Nephron (organoid): ENCODE results near the gene SLC24A4.

Experiments
- H3K27ac Mint-ChIP-seq, 3 experiments: 2 replicates each; pipeline ENCODE4 v1.8.0; 2020; ENCODE audit warnings: mixed read lengths in 3 of 3, mild to moderate bottlenecking in 2 of 3, moderate library complexity in 1 of 3
- H3K27me3 Mint-ChIP-seq: 2 replicates; pipeline ENCODE4 v1.8.0; 2021; ENCODE audit warnings: low read depth, mild to moderate bottlenecking, moderate library complexity, mixed read lengths
- H3K36me3 Mint-ChIP-seq: 2 replicates; pipeline ENCODE4 v1.8.0; 2020; ENCODE audit warnings: low read depth, mixed read lengths
- H3K4me1 Mint-ChIP-seq: 2 replicates; pipeline ENCODE4 v1.8.0; 2020; ENCODE audit warnings: mixed read lengths
- H3K4me3 Mint-ChIP-seq, 3 experiments: 2 replicates each; pipeline ENCODE4 v1.8.0; 2020; ENCODE audit warnings: mild to moderate bottlenecking in 3 of 3, mixed read lengths in 3 of 3, moderate library complexity in 2 of 3
- H3K9me3 Mint-ChIP-seq: 2 replicates; pipeline ENCODE4 v1.8.0; 2020; ENCODE audit warnings: mixed read lengths
- CTCF ChIP-seq, 3 experiments: fragments of 200-600 bp; sonication (generic); IDR thresholded peaks; one replicate each; pipeline ENCODE4 v1.5.0; 2021; ENCODE audit warnings: antibody characterized with exemption in 3 of 3; ENCODE audit not compliant: unreplicated experiment in 3 of 3

Gene SLC24A4

GRCh38 chr14:92462568-92462967 lies 139.6 kb downstream of the SLC24A4 start:
- no peaks in the 10 kb centered on the region for H3K36me3 Mint-ChIP-seq
- H3K4me3 Mint-ChIP-seq: no peak overlapping the region
- H3K27me3 Mint-ChIP-seq: peaks cover 27% of the 10 kb centered on the region

DNA sequence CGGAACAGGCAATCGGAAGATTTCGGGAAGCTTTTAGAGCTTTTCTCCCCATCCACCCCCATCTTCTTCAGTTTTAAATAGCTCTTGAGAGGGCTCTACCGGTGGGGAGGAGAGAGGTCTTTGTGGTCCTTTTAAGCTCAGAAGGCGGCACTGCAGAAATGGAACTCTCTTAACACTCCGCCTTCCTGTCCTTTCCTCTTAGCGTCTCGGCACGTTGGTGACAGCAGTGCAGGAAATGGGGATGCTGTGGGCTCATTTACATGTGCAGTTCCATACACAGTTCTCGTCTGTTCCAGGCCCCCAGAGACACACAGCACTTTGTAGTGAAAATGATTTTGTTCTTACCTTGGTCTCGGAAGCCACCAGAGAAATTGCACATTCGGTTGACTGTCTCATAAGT lies 140.2 kb downstream of the SLC24A4 start:
- Mint-ChIP-seq H3K4me1 (no peaks in the 10 kb centered on the region), H3K27ac (no peak overlapping the region), H3K27me3 (peaks cover 26% of the 10 kb centered on the region), H3K4me3 (no peak overlapping the region), H3K9me3 (peaks cover 5% of the 10 kb centered on the region), H3K36me3 (no peaks in the 10 kb centered on the region)
- no peak for TF ChIP-seq CTCF (IDR thresholded peaks at IDR 0.05; ENCODE audit: unreplicated experiment in 3 of 3)

More at GRCh38 chr14:92462568-92462967, 139.6 kb downstream of the SLC24A4 start:
- peaks cover 5% of the 10 kb centered on the region for H3K9me3 Mint-ChIP-seq
- TF ChIP-seq CTCF (IDR thresholded peaks at IDR 0.05; ENCODE audit: unreplicated experiment in 3 of 3): no peak
- H3K27ac Mint-ChIP-seq: no peak overlapping the region
- no peaks in the 10 kb centered on the region for H3K4me1 Mint-ChIP-seq

GRCh38 chr14:92464156-92464555 lies 141.2 kb downstream of the SLC24A4 start:
- H3K4me1 Mint-ChIP-seq: no peaks in the 10 kb centered on the region
- H3K4me3 Mint-ChIP-seq: no peak overlapping the region
- no peak for TF ChIP-seq CTCF (IDR thresholded peaks at IDR 0.05; ENCODE audit: unreplicated experiment in 3 of 3)
- peaks cover 15% of the 10 kb centered on the region for H3K9me3 Mint-ChIP-seq
- no peak overlapping the region for H3K27ac Mint-ChIP-seq
- peaks cover 26% of the 10 kb centered on the region for H3K27me3 Mint-ChIP-seq
- no peaks in the 10 kb centered on the region for H3K36me3 Mint-ChIP-seq

- H3K4me3 Mint-ChIP-seq: no peak overlapping the region
- H3K9me3 Mint-ChIP-seq: peaks cover 19% of the 10 kb centered on the region
- no peak overlapping the region for H3K27ac Mint-ChIP-seq
- peaks cover 22% of the 10 kb centered on the region for H3K27me3 Mint-ChIP-seq
- no peak for TF ChIP-seq CTCF (IDR thresholded peaks at IDR 0.05; ENCODE audit: unreplicated experiment in 3 of 3)
- H3K36me3 Mint-ChIP-seq: no peaks in the 10 kb centered on the region
- H3K4me1 Mint-ChIP-seq: no peaks in the 10 kb centered on the region
Measured at GRCh38 chr14:92464716-92465115, 141.8 kb downstream of the SLC24A4 start.

GRCh38 chr14:92465353-92466055 lies 142.5 kb downstream of the SLC24A4 start:
- no peaks in the 10 kb centered on the region for H3K4me1 Mint-ChIP-seq
- peaks cover 20% of the 10 kb centered on the region for H3K27me3 Mint-ChIP-seq
- no peak overlapping the region for H3K4me3 Mint-ChIP-seq
- H3K36me3 Mint-ChIP-seq: no peaks in the 10 kb centered on the region
- TF ChIP-seq CTCF (IDR thresholded peaks at IDR 0.05; ENCODE audit: unreplicated experiment in 3 of 3): no peak
- peaks cover 25% of the 10 kb centered on the region for H3K9me3 Mint-ChIP-seq
- H3K27ac Mint-ChIP-seq: no peak overlapping the region

DNA sequence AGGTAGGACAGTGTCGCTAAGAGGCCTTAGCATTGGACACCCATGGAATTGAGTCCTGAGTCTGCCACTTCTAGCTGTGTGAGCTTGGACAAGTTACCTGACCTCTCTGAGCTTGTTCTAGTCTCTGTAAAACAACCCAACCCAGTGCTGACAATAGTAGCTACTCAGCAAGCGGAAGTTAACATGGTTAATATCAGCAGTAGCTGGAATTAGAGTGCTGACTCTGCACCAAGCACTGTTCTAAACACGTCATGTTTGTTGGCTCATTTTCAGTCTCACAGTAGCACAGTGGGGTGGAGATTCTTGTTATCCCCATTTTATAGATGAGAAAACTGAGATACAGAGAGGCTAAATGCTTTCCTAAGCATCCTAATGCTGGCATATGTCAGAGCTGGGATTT lies 143.1 kb downstream of the SLC24A4 start:
- Mint-ChIP-seq H3K4me1 (no peaks in the 10 kb centered on the region), H3K36me3 (no peaks in the 10 kb centered on the region), H3K9me3 (peaks cover 25% of the 10 kb centered on the region), H3K27me3 (peaks cover 18% of the 10 kb centered on the region), H3K4me3 (no peak overlapping the region), H3K27ac (no peak overlapping the region)
- TF ChIP-seq CTCF (IDR thresholded peaks at IDR 0.05; ENCODE audit: unreplicated experiment in 3 of 3): no peak
